GM21576 (cell line): ENCODE data around the gene MAD1L1.
"Not testable (repeated sequence)": the region's sequence is repeated elsewhere in the genome, so short reads cannot be mapped to it uniquely, and the experiment has no call there.

Source experiments
- ATAC-seq: cut with Tn5 transposase; IDR thresholded peaks from one replicate; pipeline ENCODE4 v1.9.1; 2021; ENCODE audit warnings: mild to moderate bottlenecking, moderate library complexity; ENCODE audit not compliant: unreplicated experiment

MAD1L1 gene

GRCh38 chr7:1815551-1816281, 417.0 kb downstream of the MAD1L1 start:
- ATAC-seq, result not testable (repeated sequence)

GRCh38 chr7:1815051-1815481, 417.7 kb downstream of the MAD1L1 start:
- ATAC-seq, result no peak

- ATAC-seq, result no peak
Measured at GRCh38 chr7:1814089-1814811, 418.5 kb downstream of the MAD1L1 start.

- no peak for ATAC-seq
Measured at GRCh38 chr7:1813394-1814088, 419.2 kb downstream of the MAD1L1 start.

GRCh38 chr7:1812509-1813393, 420.0 kb downstream of the MAD1L1 start:
- no peak for ATAC-seq

GRCh38 chr7:1811850-1812508, 420.8 kb downstream of the MAD1L1 start:
- ATAC-seq, result no peak

- ATAC-seq, result no peak
Measured at GRCh38 chr7:1810961-1811849, 421.5 kb downstream of the MAD1L1 start.

- no peak for ATAC-seq
Measured at GRCh38 chr7:1810521-1810920, 422.2 kb downstream of the MAD1L1 start.

GRCh38 chr7:1809601-1810258, 423.0 kb downstream of the MAD1L1 start:
- no peak for ATAC-seq

- ATAC-seq, result no peak
Measured at GRCh38 chr7:1809070-1809469, 423.7 kb downstream of the MAD1L1 start.

GRCh38 chr7:1807821-1808600, 424.7 kb downstream of the MAD1L1 start:
- no peak for ATAC-seq

- no peak for ATAC-seq
Measured at GRCh38 chr7:1806354-1806753, 426.4 kb downstream of the MAD1L1 start.

GRCh38 chr7:1804310-1804709, 428.4 kb downstream of the MAD1L1 start:
- no peak for ATAC-seq

GRCh38 chr7:1802899-1803298, 429.8 kb downstream of the MAD1L1 start:
- ATAC-seq, result no peak

- no peak for ATAC-seq
Measured at GRCh38 chr7:1800902-1801301, 431.8 kb downstream of the MAD1L1 start.

GRCh38 chr7:1798191-1798590, 434.6 kb downstream of the MAD1L1 start:
- no peak for ATAC-seq

- no peak for ATAC-seq
Measured at GRCh38 chr7:1794888-1795542, 437.7 kb downstream of the MAD1L1 start.
